ENCODE data around the gene KLHL12. TPM values are rescaled to one million over a fixed set of nuclear protein-coding genes. Genes with fewer than 3 reads are reported as not detected.

Gene KLHL12
- total and polyA plus RNA-seq, 2 of the 8 experiments (the other 6 are each of a cell fraction or from before 2014, with no cell fraction given) = 27.2 to 33.3 TPM

GRCh38 chr1:202940561-202940960, 13.5 kb upstream of the KLHL12 start:
- TF ChIP-seq CHD2 (IDR thresholded peaks at IDR 0.05; ENCODE audit: low read length) (no peak), BACH1 (IDR thresholded peaks at IDR 0.05; ENCODE audit: low read length) (no peak), RNF2 (IDR thresholded peaks at IDR 0.05; ENCODE audit: borderline replicate concordance, low read depth, low read length, missing control alignments, poor library complexity, severe bottlenecking) (no peak), RFX5 (IDR thresholded peaks at IDR 0.05; ENCODE audit: borderline replicate concordance, low read depth, low read length) (no peak)
- no peak overlapping the region for H2AFZ ChIP-seq (ENCODE audit: low read length)
- FAIRE-seq (no peak), DNase-seq (ENCODE audit: low read depth in 1 of 2, low spot score in 2 of 2) (no peak)
- no peak overlapping the region for H2AK5ac ChIP-seq (ENCODE audit: low read depth, low read length)
- no peak overlapping the region for H4K5ac ChIP-seq (ENCODE audit: insufficient read length, low read depth, low read length)
- H3K9me3 ChIP-seq (ENCODE audit: insufficient read depth in 2 of 2, low read depth in 1 of 2, low read length in 1 of 2) = no peaks in the 10 kb centered on the region
- no peak overlapping the region for H3K14ac ChIP-seq (ENCODE audit: insufficient read length)
- no peak overlapping the region for H2BK15ac ChIP-seq (ENCODE audit: low read length)
- H2BK12ac ChIP-seq (ENCODE audit: low read depth, low read length) = no peak overlapping the region
- no peaks in the 10 kb centered on the region for H3K27me3 ChIP-seq (replicated peaks in 1 of 4; ENCODE audit: control insufficient read depth in 3 of 4, extremely low read depth in 1 of 4, insufficient read depth in 3 of 4, low read length in 3 of 4)
- H2BK120ac ChIP-seq (replicated peaks; ENCODE audit: low read depth, low read length) = no peak overlapping the region
- H3K4me2 ChIP-seq (ENCODE audit: insufficient read depth in 1 of 2, low read depth in 2 of 2, low read length in 2 of 2) = no peak overlapping the region
- no peak overlapping the region for H2BK5ac ChIP-seq (ENCODE audit: low read depth, low read length)
- H3K36me3 ChIP-seq (ENCODE audit: control insufficient read depth in 2 of 4, insufficient read depth in 4 of 4, low read length in 3 of 4) = peaks cover 18 to 51% (median 40%) of the 10 kb centered on the region in 4 experiments
- H4K8ac ChIP-seq (ENCODE audit: extremely low read depth, insufficient read depth, low read length) = no peak overlapping the region
- no peak overlapping the region for H3K23ac ChIP-seq (ENCODE audit: insufficient read length)
- H3K4ac ChIP-seq (replicated peaks; ENCODE audit: insufficient read length, low read depth, low read length) = no peak overlapping the region
- no peaks in the 10 kb centered on the region for H3K79me1 ChIP-seq (ENCODE audit: low read depth, low read length)
- ChIA-PET CTCF (ENCODE audit: partially characterized antibody) (no interaction called here), POLR2A (ENCODE audit: partially characterized antibody) (interaction anchor here (0.6 kb wide), 2 partner anchors 100 to 616 kb away, joined by 3 to 4 read pairs; no protein-coding TSS in a partner anchor)
- H4K91ac ChIP-seq (replicated peaks; ENCODE audit: insufficient read length, low read length) = no peak overlapping the region
- H3K56ac ChIP-seq (replicated peaks; ENCODE audit: insufficient read length, low read depth, low read length) = no peak overlapping the region
- H3K9ac ChIP-seq (replicated peaks in 1 of 4; ENCODE audit: extremely low read depth in 1 of 4, low read depth in 3 of 4, low read length in 3 of 4) = no peak overlapping the region
- no peaks in the 10 kb centered on the region for H3K4me1 ChIP-seq (replicated peaks in 1 of 4; ENCODE audit: control insufficient read depth in 3 of 4, insufficient read depth in 4 of 4, low read length in 3 of 4)
- peaks cover 0 to 4% of the 10 kb centered on the region in 2 experiments for H4K20me1 ChIP-seq (replicated peaks in 1 of 2; ENCODE audit: control insufficient read depth in 1 of 2, insufficient read depth in 2 of 2, low read length in 2 of 2)
- no peaks in the 10 kb centered on the region for H3K23me2 ChIP-seq (ENCODE audit: low read depth, low read length)
- no peaks in the 10 kb centered on the region for H3K79me2 ChIP-seq (ENCODE audit: control insufficient read depth in 1 of 2, insufficient read depth in 2 of 2, low read length in 2 of 2)
- H3K4me3 ChIP-seq (ENCODE audit: extremely low read depth in 1 of 4, insufficient read depth in 2 of 4, low read depth in 3 of 4, low read length in 4 of 4) = no peak overlapping the region
- no peak overlapping the region for H3K27ac ChIP-seq (ENCODE audit: low read depth, low read length)
- no peak overlapping the region for H2BK20ac ChIP-seq (ENCODE audit: low read length)
- H3K18ac ChIP-seq (ENCODE audit: extremely low read depth, low read length) = no peak overlapping the region
